ENCODE measurements around the gene FAT1.
A peak's percentile ranks its signal among the peaks of the same experiment; 100 is the strongest.

FAT1 gene

DNA sequence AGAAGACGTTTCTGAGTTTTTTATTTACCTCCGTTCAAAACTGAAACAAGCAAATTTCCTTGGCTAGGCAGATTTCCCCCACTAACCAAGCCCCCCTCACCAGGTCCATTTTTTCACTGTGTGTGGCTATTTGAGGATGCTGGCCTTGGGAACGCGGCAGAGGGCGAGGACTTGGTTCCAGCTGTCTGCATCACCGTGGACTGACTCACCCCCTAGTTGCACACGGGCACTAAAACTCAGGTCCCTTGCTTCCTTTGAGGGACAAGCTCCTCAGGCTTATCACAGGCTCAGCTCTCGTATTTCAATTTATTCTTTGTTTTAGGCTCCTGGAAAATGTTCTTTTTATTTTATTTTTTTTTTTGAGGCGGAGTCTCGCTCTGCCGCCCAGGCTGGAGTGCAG lies 159.9 kb downstream of the FAT1 start:
- DNase-seq (ENCODE audit: low spot score) = no peak

DNA sequence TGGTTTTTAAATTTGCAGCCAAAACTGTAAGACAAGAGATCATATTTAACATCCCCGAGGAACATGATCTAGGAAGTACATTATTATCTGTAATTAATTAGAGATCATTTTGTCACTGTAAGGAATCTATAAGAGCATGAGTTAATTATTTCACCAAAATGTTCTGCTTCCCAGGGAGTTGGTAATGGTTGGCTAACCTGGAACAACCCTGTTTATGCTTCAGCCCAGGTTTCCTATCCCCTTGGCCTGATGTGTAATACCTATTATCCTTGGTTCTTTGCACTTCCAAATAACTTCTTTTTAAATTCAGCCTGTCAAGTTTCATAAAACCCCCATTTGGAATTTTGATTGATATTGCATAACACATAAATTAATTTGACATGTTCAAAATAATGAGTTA lies 161.9 kb downstream of the FAT1 start:
- no peak for DNase-seq (ENCODE audit: low spot score)

DNA sequence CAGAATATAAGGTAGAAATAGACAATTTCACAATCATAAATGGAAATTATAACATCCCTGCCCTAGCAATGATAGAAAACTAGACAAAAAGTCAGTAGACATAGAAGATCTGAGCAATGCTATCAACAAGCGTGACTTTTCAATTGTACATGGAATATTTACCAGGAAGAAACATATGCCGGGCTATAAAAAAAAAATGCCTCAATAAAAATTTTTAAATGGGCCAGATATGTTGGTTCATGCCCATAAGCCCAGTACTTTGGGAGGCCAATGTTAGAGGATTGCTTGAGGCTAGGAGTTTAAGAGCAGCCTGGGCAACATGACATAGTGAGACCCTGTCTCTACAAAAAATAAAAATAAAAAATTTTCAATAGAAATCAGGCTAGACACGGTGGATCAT lies 163.0 kb downstream of the FAT1 start:
- no peak for DNase-seq (ENCODE audit: low spot score)

DNA sequence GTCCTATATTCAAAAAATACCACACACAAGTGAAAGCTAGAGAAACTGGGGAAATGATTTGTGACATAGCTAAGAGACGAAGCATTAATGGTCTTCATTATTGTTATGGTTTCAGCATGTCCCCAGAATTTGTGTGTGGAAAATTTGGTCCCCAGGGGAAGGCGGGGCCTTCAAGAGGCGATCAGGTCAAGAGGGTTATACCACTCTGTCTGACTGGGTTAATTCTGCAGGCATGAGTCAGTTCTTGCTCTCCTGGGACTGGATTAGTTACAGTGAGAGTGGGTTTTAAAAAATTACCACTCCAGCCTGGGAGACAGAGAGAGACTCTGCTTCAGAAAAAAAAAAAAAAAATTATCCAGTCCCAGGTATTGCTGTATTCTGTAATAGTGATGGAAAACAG lies 166.2 kb downstream of the FAT1 start:
- DNase-seq (ENCODE audit: low spot score) = no peak

DNA sequence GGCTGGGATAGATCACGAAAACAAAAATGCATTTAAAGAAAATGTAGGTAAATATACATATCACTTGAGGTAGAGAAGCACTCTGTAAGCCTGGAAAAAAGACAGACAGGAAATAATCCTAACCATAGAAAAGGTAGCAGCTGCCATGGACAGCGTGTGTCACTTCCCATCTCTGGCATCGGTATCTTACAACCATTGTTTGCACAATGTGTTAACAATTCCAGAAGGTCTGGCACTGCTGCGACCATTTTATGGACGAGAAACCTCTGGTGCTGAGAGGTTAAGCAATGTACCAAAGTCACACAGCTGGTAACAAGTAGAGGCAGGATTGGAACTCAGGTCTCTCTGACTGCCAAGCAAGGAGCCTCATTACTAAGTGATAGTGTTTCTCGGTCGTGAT lies 166.6 kb downstream of the FAT1 start:
- no peak for DNase-seq (ENCODE audit: low spot score)

DNA sequence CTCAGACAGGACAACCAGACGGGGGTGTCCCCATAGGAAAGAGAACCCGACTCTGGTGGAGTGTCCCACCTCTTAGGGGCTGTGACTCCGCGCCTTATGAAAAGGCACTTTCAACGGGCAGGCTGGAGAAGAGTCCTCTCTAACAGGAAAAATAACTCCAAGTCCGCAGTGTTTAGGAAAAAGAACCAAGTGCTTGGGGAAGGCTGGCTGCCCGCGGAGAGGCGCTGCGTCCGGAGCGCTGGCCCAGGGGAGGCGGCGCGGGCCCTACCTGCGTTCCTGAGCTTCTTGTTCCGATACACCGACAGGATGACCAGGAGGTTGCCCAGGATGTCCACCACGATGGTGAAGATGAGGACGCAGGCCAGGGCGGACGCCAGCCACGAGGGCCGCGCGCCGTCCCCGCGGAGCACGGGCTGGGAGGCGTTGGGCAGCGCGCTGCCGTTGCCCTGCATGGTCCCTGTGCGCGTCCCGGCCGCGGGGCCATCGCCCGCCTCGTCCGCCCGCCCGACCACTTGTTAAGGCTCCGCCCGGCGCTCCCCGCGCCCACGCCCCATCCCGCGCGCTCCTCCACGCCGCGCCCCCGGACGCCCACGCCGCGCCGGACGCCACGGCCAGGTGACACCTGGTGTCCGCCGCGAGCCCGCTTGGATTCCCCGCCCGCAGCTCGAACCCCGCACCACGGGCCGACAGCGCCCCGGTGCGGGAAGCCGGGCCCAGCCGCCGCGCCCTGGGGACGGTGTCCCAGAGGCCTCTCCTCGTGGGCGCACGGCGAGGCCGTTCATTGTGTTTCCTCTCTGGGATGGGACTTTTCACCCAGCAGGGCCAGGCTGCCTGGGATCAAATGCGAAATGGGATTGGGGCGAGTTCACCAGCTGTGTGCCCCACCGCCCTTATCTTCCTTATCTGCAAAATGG lies 168.5 kb downstream of the FAT1 start, which contains the start of gene MTNR1A:
Gene MTNR1A (minus strand): TSS at position 654 of the 914 bp plus-strand sequence. CDS start 202 bp downstream, at position 452.
- DNase-seq (ENCODE audit: low spot score) = peak; percentile 40

DNA sequence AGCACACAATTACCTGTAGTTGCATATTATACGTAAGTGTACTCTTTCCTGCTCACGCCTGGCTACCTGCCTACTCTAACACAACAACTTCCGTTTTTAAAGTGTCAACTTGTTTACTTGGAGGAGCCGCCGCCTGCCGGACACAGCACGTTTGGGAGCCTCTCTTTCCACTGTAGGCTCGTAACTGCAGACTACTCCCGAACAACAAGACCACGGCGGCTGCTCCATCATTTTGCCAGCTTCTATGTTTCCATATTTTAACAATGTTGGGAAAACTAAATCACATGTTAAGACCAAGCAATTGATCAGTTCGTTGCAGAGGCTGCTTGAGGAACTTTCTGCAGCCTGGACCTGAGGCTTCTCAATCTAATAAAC lies 169.1 kb downstream of the FAT1 start:
- peak; percentile 74 for DNase-seq (ENCODE audit: low spot score)

DNA sequence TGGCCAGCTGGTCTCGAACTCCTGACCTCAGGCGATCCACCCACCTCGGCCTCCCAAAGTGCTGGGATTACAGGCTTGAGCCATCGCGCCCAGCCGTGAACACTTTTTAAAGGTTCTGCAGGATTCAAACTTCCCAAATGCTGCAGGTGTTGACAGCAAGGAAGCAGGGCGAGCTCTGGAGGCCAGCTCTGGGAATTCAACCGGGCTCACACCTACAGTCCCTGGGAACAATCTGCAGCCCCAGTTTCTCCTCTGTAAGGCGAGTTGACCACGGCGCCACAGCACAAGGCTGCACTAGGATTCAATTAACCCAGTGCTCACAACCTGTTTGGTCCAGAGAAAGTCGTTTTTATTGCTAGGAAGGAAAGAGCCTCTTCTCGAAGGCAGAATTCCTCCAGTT lies 169.9 kb downstream of the FAT1 start:
- DNase-seq (ENCODE audit: low spot score) = no peak

DNA sequence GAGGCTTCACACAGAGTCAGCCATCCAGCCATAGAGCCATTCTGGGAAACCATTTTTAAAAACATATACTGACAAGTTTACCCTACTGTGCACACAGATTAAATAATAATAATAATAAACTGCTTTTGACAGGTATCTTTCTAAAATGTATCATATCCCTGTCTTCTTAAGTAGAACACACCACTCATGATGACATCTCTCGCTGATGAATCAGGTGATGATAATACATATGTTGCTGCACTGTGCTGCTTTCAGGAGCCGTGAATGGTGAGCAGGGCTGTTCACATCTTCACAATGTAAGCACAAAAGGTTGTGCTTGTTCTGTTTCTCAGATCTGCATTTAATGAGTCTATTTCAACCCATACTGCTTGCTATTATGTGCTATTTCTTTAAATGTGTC lies 171.8 kb downstream of the FAT1 start:
- DNase-seq (ENCODE audit: low spot score) = no peak

DNA sequence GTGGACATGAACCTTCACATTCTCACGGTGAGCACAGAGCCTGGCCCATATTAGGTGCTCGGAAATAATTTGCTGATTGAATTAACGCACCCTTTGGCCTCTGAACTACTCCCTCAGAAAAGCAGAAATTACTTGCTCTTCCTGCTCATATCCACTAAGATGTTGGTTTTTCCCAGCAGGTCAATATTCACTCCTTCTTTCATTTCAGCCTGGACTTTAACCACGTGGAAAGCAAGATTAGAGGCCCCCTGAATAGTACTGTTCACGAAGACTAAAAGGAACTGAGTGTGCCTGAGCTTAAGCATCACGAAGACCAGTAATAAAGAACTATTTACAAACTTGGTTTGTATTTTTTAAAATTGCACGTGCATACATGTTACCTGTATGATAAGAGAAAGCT lies 178.2 kb downstream of the FAT1 start:
- no peak for DNase-seq (ENCODE audit: low spot score)

DNA sequence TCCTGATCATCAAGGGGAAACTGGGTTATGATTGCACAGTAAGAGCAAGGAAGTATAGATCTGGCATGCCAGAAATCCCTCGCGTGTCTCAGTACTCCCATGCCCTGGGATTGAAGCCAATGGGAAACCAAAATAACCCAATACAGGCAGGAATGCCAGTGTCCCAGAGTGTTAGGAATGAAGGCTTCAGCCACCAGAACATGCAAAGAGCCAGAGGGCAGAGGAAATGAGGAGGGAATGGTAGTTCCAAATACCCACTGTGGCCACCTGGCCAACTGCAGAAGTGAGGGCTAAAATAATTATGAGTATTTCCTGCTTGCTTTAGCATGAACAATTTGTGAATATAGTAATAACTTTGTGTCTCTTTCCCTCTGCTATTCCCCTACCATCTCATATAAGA lies 180.4 kb downstream of the FAT1 start:
- DNase-seq (ENCODE audit: low spot score) = no peak

DNA sequence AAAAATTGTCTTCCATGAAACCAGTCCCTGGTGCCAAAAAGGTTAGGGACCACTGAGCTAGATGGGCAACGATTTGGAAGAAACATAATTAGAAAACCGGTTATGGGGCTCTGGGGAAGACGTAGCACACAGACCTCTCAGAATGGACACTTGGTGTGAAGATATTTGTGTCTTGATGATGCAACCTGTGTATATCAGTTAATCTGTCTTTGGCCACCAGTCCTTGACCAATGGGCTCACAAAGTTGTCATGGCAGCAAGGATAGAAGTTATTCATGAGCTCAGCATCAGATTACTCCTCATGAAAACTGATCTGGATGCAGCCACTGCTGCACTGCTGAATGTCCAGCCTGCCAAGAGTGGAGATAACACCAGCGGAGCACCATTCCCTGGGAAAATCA lies 181.9 kb downstream of the FAT1 start:
- DNase-seq (ENCODE audit: low spot score) = no peak

DNA sequence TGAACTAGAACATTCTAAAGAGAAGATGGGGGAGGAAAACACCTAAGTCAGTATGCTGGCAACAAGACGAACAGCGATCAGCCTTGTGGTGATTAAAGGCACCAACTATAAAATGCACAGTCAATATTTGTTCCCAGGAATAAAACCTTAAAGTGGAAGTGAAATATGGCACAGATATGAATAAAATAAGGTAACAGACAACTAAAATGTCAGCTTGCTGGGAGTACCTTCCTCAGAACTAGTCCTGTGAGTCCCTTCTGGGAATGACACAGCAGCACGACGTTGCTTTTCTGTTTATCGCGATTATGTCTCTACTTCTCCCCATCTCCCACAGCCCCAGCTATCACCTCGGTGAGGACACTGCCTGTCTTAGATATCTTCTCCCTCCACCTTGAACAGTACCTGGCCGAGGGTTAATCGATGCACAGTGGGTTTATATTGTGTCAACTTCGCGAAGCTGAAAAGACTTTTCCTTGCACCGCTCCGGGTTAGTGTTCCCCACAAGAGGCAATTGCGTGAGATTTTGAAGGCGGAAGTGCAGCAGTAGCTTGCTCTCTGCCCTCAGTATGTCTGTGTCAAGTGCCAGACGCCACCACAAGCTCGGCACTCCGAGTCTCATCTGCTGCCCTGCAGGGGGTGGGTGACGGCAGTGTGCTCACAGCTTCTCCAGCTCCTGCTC lies 185.7 kb downstream of the FAT1 start:
- peak; percentile 11 for DNase-seq (ENCODE audit: low spot score)
